ENCODE data around the gene BST2. TPM values are rescaled to one million over a fixed set of nuclear protein-coding genes. Genes with fewer than 3 reads are reported as not detected.

The BST2 gene
- total and polyA plus RNA-seq, 2 of the 8 experiments (the other 6 are each of a cell fraction or from before 2014, with no cell fraction given): 18.1 to 72.8 TPM

DNA sequence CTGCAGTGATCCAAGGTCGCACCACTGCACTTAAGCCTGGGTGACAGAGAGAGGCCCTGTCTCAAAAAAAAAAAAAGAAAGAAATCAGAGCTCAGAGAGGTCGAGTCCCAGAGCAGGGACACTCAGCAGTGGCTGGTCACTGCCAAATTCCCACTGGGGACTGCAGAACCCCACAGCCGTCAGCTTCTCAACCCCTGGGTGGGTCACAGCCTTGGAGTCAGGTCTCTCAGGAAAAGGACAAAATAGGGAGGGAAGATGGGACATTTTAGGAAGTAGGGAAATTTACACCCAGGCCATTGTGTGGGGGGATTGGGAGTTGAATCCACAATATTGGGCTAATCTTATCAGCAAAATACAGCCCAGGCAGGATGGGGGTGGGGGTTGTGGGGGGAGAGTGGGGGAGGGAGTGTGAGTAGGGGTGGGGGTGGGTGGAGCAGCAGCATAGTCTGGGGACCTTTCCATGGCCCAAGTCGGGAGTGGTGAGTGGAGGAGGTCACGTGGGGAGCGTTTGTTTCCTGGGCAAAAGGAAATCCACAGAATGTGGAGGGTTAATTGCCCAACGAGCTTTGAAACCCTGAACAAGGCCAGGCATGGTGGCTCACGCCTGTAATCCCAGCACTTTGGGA is 6.4 kb downstream of the BST2 start (continued):
- TF ChIP-seq CBX8 (IDR thresholded peaks at IDR 0.05; ENCODE audit: borderline replicate concordance, low read depth, low read length): no peak
- TF ChIP-seq CHD1 (IDR thresholded peaks at IDR 0.05; ENCODE audit: low read depth, low read length): no peak
- TF ChIP-seq, protein P1, sequence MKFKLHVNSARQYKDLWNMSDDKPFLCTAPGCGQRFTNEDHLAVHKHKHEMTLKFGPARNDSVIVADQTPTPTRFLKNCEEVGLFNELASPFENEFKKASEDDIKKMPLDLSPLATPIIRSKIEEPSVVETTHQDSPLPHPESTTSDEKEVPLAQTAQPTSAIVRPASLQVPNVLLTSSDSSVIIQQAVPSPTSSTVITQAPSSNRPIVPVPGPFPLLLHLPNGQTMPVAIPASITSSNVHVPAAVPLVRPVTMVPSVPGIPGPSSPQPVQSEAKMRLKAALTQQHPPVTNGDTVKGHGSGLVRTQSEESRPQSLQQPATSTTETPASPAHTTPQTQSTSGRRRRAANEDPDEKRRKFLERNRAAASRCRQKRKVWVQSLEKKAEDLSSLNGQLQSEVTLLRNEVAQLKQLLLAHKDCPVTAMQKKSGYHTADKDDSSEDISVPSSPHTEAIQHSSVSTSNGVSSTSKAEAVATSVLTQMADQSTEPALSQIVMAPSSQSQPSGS (IDR thresholded peaks at IDR 0.05; ENCODE audit: low read length): no peak
- TF ChIP-seq RAD21 (IDR thresholded peaks at IDR 0.05 in 1 of 2, conservative IDR thresholded peaks at IDR 0.05 in 1 of 2; ENCODE audit: low read depth in 2 of 2, low read length in 2 of 2): no peak

Measured in H1 (cell line).